MM.1S (cell line): ENCODE measurements around the gene ARHGEF11.

Experiments
- DNase-seq: peaks from one replicate; pipeline ENCODE4 v3.0.0-alpha.2; 2015
- H2AFZ ChIP-seq: fragments of 300-600 bp; sonication (generic); 2 replicates; pipeline ENCODE4 v1.6.0; 2016; ENCODE audit warnings: antibody characterized with exemption, low read length
- H3F3A ChIP-seq: fragments of 300-600 bp; sonication (generic); 2 replicates; pipeline ENCODE4 v1.6.1; 2016; ENCODE audit warnings: mild to moderate bottlenecking, antibody characterized with exemption, low read length, moderate library complexity, mixed read lengths; ENCODE audit not compliant: insufficient read depth
- H3K27ac ChIP-seq: fragments of 300-600 bp; sonication (generic); 2 replicates; pipeline ENCODE4 v1.5.1; 2016; ENCODE audit warnings: mild to moderate bottlenecking, low read length
- H3K27me3 ChIP-seq: fragments of 300-600 bp; sonication (generic); replicated peaks from 2 replicates; pipeline ENCODE4 v1.6.0; 2016; ENCODE audit warnings: low read length; ENCODE audit not compliant: insufficient read depth
- H3K36me3 ChIP-seq: fragments of 300-600 bp; sonication (generic); replicated peaks from 2 replicates; pipeline ENCODE4 v1.6.1; 2016; ENCODE audit warnings: mild to moderate bottlenecking, low read length, mixed read lengths; ENCODE audit not compliant: insufficient read depth
- H3K4me1 ChIP-seq: fragments of 300-600 bp; sonication (generic); 2 replicates; pipeline ENCODE4 v1.6.1; 2016; ENCODE audit warnings: low read length, mixed read lengths
- H3K4me2 ChIP-seq: fragments of 300-600 bp; sonication (generic); 2 replicates; pipeline ENCODE4 v1.6.0; 2016; ENCODE audit warnings: low read depth, low read length
- H3K4me3 ChIP-seq: fragments of 300-600 bp; sonication (generic); 2 replicates; pipeline ENCODE4 v1.5.1; 2016; ENCODE audit warnings: low read length, mixed read lengths
- H3K79me2 ChIP-seq: fragments of 300-600 bp; sonication (generic); 2 replicates; pipeline ENCODE4 v1.6.1; 2016; ENCODE audit warnings: mixed run types, low read length, mixed read lengths
- H3K9ac ChIP-seq: fragments of 300-600 bp; sonication (generic); 2 replicates; pipeline ENCODE4 v1.6.1; 2016; ENCODE audit warnings: low read length, mixed read lengths
- H3K9me2 ChIP-seq: fragments of 300-600 bp; sonication (generic); replicated peaks from 2 replicates; pipeline ENCODE4 v1.6.1; 2016; ENCODE audit warnings: mild to moderate bottlenecking, low read length, mixed read lengths; ENCODE audit not compliant: insufficient read depth
- H3K9me3 ChIP-seq: fragments of 300-600 bp; sonication (generic); replicated peaks from 2 replicates; pipeline ENCODE4 v1.6.1; 2016; ENCODE audit warnings: mild to moderate bottlenecking, low read length, mixed read lengths; ENCODE audit not compliant: insufficient read depth
- H4K20me1 ChIP-seq: fragments of 300-600 bp; sonication (generic); 2 replicates; pipeline ENCODE4 v1.6.1; 2016; ENCODE audit warnings: mild to moderate bottlenecking, low read length, moderate library complexity, mixed read lengths; ENCODE audit not compliant: insufficient read depth
- EZH2 ChIP-seq: fragments of 300-600 bp; sonication (generic); optimal IDR thresholded peaks from 2 replicates; pipeline ENCODE3; 2017; ENCODE audit warnings: low read depth, mild to moderate bottlenecking, antibody characterized with exemption, low read length, mixed read lengths
- EZH2phosphoT487 ChIP-seq: fragments of 300-600 bp; sonication (generic); IDR thresholded peaks from 2 replicates; pipeline ENCODE4 v1.6.1; 2018; ENCODE audit warnings: antibody characterized with exemption, low read length
- TF ChIP-seq, protein P1 (sequence below): fragments of 300-600 bp; sonication (generic); IDR thresholded peaks from 2 replicates; pipeline ENCODE4 v1.5.1; 2016; ENCODE audit warnings: antibody characterized with exemption, low read length, mixed read lengths

The ARHGEF11 gene

DNA sequence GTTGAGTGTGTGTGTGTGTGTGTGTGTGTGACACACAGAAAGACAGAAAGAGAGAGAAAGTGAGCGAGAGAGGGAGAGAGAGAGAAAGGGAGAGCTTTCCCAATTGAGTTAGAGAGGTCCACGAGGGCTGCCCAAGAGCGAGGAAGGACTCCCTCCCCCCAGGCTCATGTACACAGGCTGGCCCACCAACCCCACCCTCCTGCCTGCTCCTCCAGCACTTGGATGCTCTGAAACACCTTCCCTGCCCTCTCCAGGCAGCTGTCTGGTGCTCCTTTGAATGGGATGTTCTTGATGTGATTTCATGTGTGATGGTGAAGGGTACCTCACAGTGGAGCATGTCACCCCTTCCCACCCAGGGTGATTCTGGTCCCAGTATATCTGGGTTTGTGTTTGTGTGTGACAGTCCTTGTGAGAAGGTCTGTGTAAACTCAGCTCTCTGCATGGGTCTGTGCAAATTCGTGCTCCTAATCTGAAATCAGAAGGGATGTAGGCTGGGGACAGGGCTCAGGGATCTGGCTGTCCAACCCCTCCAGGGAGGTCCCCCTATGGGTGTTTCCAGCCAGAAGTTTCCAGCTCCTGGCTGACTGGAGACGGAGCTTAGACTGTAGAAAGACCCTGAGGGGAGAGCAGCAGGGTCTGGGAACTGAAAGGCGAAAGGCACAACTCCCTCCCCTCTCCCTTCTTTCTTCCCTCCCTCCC lies 158.8 kb downstream of the ARHGEF11 start:
- Histone ChIP-seq H3K4me3 (no peak overlapping the region), H3K27me3 (peaks cover 38% of the 10 kb centered on the region), H3F3A (no peaks in the 10 kb centered on the region), H3K4me1 (no peaks in the 10 kb centered on the region), H3K36me3 (no peaks in the 10 kb centered on the region), H3K27ac (no peak overlapping the region), H4K20me1 (no peaks in the 10 kb centered on the region), H3K9me3 (no peaks in the 10 kb centered on the region), H3K4me2 (no peak overlapping the region), H3K9me2 (no peaks in the 10 kb centered on the region), H3K79me2 (no peaks in the 10 kb centered on the region), H3K9ac (no peak overlapping the region), H2AFZ (no peak overlapping the region)
- DNase-seq = no peak
- no peak for TF ChIP-seq EZH2
- TF ChIP-seq, protein P1, sequence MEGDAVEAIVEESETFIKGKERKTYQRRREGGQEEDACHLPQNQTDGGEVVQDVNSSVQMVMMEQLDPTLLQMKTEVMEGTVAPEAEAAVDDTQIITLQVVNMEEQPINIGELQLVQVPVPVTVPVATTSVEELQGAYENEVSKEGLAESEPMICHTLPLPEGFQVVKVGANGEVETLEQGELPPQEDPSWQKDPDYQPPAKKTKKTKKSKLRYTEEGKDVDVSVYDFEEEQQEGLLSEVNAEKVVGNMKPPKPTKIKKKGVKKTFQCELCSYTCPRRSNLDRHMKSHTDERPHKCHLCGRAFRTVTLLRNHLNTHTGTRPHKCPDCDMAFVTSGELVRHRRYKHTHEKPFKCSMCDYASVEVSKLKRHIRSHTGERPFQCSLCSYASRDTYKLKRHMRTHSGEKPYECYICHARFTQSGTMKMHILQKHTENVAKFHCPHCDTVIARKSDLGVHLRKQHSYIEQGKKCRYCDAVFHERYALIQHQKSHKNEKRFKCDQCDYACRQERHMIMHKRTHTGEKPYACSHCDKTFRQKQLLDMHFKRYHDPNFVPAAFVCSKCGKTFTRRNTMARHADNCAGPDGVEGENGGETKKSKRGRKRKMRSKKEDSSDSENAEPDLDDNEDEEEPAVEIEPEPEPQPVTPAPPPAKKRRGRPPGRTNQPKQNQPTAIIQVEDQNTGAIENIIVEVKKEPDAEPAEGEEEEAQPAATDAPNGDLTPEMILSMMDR = no peak

DNA sequence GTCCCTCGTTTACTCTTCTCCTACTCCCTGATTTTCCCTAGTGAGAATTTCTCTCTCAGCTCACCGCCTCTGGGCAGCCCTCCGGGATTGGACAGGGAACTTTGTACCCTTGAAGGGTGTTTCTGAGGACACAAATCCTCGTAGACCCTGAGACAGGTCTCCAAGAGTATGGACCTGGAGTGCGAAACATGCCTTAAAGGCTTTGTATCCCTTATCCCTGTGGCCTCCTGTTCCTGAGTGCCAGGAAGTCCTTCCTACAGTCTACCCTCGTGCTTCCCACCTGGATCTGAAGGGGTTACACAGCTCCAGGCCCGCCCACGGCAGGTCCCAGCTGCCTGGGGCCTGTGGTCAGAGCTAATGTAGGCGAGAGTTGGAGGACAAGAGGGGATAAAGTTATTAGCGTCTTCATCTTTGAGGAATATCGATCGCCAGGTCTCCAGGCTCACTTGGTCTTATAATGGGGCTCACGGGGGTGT lies 159.6 kb downstream of the ARHGEF11 start:
- Histone ChIP-seq H3K9ac (no peak overlapping the region), H3K4me3 (no peak overlapping the region), H4K20me1 (no peaks in the 10 kb centered on the region), H3K4me1 (peaks cover 2% of the 10 kb centered on the region; the same call in 1 of the 2 replicates), H3K9me3 (no peaks in the 10 kb centered on the region), H3K9me2 (no peaks in the 10 kb centered on the region), H3K79me2 (no peaks in the 10 kb centered on the region), H3F3A (no peaks in the 10 kb centered on the region), H3K27ac (no peak overlapping the region), H3K36me3 (no peaks in the 10 kb centered on the region), H2AFZ (no peak overlapping the region), H3K4me2 (no peak overlapping the region), H3K27me3 (peaks cover 30% of the 10 kb centered on the region)
- no peak for DNase-seq
- TF ChIP-seq, protein P1 = no peak
- TF ChIP-seq EZH2phosphoT487 (no peak), EZH2 (no peak)

DNA sequence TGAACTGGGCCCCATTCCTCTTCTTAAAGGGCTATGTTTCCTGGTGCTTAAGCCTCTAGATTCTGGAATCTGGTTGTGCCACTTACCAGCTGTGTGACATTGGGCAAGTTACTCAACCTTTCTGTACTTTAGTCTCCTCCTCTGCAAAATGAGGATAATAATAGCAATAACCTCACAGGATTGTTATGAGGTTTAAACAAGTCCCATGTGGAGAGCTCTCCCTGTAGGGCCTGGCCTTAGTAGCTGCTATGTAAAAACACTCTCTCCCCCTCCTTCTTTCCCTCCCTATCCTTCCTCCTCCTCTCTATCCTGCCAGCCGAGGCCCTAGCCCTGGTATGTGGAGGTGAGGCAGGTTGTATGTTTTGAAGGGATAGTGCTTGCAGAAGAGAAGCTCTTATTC lies 160.2 kb downstream of the ARHGEF11 start:
- no peak overlapping the region for H3K4me3 ChIP-seq
- no peak overlapping the region for H3K27ac ChIP-seq
- no peaks in the 10 kb centered on the region for H3K9me3 ChIP-seq
- H3K79me2 ChIP-seq = no peaks in the 10 kb centered on the region
- peaks cover 30% of the 10 kb centered on the region for H3K27me3 ChIP-seq
- no peak overlapping the region for H3K4me2 ChIP-seq
- TF ChIP-seq EZH2 (no peak), EZH2phosphoT487 (no peak)
- TF ChIP-seq, protein P1 = no peak
- no peak for DNase-seq
- H2AFZ ChIP-seq = no peak overlapping the region
- H3K9ac ChIP-seq = no peak overlapping the region
- H3F3A ChIP-seq = no peaks in the 10 kb centered on the region
- H3K4me1 ChIP-seq = peaks cover 8% of the 10 kb centered on the region; the same call in 1 of the 2 replicates
- no peaks in the 10 kb centered on the region for H3K9me2 ChIP-seq
- H4K20me1 ChIP-seq = no peaks in the 10 kb centered on the region
- no peaks in the 10 kb centered on the region for H3K36me3 ChIP-seq
